Stomach (tissue), 9 donors: ENCODE data around the gene RERE. TPM values are rescaled to one million over a fixed set of nuclear protein-coding genes. Genes with fewer than 3 reads are reported as not detected.
A peak's percentile ranks its signal among the peaks of the same experiment; 100 is the strongest.

Source experiments
- DNase-seq, 2 donors: peaks; one replicate each; pipeline versions ENCODE4 v3.0.0 to v3.0.0-alpha.2; 2013 to 2019
- H3K27ac ChIP-seq, 5 donors: fragments of 200-600 bp in 4 of 5; sonication (generic) in 4 of 5; one replicate each; pipeline ENCODE4 v1.5.1; 2013 to 2019; ENCODE audit warnings: mild to moderate bottlenecking in 1 of 5, moderate library complexity in 1 of 5
- H3K27me3 ChIP-seq, 3 donors: fragments of 200-600 bp; sonication (generic); one replicate each; pipeline ENCODE4 v1.5.1; 2017 to 2019; ENCODE audit warnings: mixed run types in 1 of 3
- H3K36me3 ChIP-seq, 4 donors: fragments of 200-600 bp; sonication (generic); 1 replicate in 3 of 4; 2 replicates in 1 of 4; pipeline ENCODE4 v1.5.1; 2016 to 2019
- H3K4me1 ChIP-seq, 4 donors: fragments of 200-600 bp; sonication (generic); one replicate each; pipeline ENCODE4 v1.5.1; 2016 to 2019
- H3K4me3 ChIP-seq, 4 donors: fragments of 200-600 bp; sonication (generic) in 3 of 4; one replicate each; pipeline ENCODE4 v1.5.1; 2016 to 2019; ENCODE audit warnings: mild to moderate bottlenecking in 1 of 4
- H3K9me3 ChIP-seq, 4 donors: fragments of 200-600 bp; sonication (generic); one replicate each; pipeline ENCODE4 v1.5.1; 2016 to 2019
- CTCF ChIP-seq, 7 experiments: fragments of 450-650 bp in 4 of 7; fragments of 200-600 bp in 3 of 7; sonication (generic) in 3 of 7; IDR thresholded peaks; one replicate each; pipeline ENCODE4 v1.5.1; 2016 to 2019; ENCODE audit warnings: antibody characterized with exemption in 7 of 7, control low read depth in 2 of 7, mild to moderate bottlenecking in 1 of 7
- EP300 ChIP-seq: sonication (generic); formaldehyde crosslinking; IDR thresholded peaks from one replicate; pipeline ENCODE4 v1.6.1; 2017; ENCODE audit warnings: antibody characterized with exemption
- POLR2A ChIP-seq, 4 donors: fragments of 450-650 bp; IDR thresholded peaks; one replicate each; pipeline ENCODE4 v1.6.1; 2016; ENCODE audit warnings: antibody characterized with exemption in 4 of 4, control low read depth in 2 of 4, mild to moderate bottlenecking in 1 of 4, moderate library complexity in 1 of 4
- POLR2AphosphoS5 ChIP-seq, 3 donors: sonication (generic); formaldehyde crosslinking; IDR thresholded peaks; one replicate each; pipeline ENCODE4 v1.6.1; 2016; ENCODE audit warnings: antibody characterized with exemption in 3 of 3
- WGBS, 5 donors: extraction: QIAGEN DNeasy Blood & Tissue Kit in 3 of 5; methylation state at CpG; one replicate each; pipeline versions ENCODE4 v1.1.5 to v1.1.7; 2013 to 2018; 5-methylcytosine and 5-hydroxymethylcytosine counted together
- intact Hi-C: fragments of 100-400 bp; cut with DNase I; formaldehyde crosslinking; loops from one replicate; pipeline ENCODE4 v1.15.1; 2023; ENCODE audit warnings: low total_unique reads
- polyA plus RNA-seq, 3 donors: library from polyadenylated mRNA; stranded (reverse); fragments of 200-250 nt; gene quantifications; one replicate each; pipeline ENCODE4 v1.2.3, GENCODE V29; 2013
- total RNA-seq, 5 donors: library from RNA; depleted of rRNA; stranded (reverse); fragments of >200 nt; gene quantifications; one replicate each; pipeline versions ENCODE4 v1.1.0 to v1.2.3, GENCODE V29; 2014 to 2016
- donor health status: healthy with polysubstance abuse.
- donor health status: Bipolar disorder and iron deficiency.
- donor health status: healthy.

Gene RERE
- total and polyA plus RNA-seq, 8 donors, result 15.6 to 198 (median 79.3) TPM

GRCh38 chr1:8714173-8714572, 103.3 kb downstream of the RERE start:
- WGBS, 5 donors, result 96 to 99% (median 96%) methylated on average over 3 of the region's 3 CpGs
- H3K4me1 ChIP-seq, result peaks cover 12 to 62% (median 39%) of the 10 kb centered on the region in 4 donors
- H3K9me3 ChIP-seq, result no peaks in the 10 kb centered on the region
- no peaks in the 10 kb centered on the region for H3K36me3 ChIP-seq
- no peak for DNase-seq
- TF ChIP-seq EP300, result no peak
- TF ChIP-seq CTCF (IDR thresholded peaks at IDR 0.05), result no peak
- TF ChIP-seq POLR2AphosphoS5 (IDR thresholded peaks at IDR 0.05), result no peak
- no peak for TF ChIP-seq POLR2A (IDR thresholded peaks at IDR 0.05)
- intact Hi-C loops, result no loop called here
- H3K4me3 ChIP-seq, result no peak overlapping the region
- no peaks in the 10 kb centered on the region for H3K27me3 ChIP-seq
- peak overlapping the region in 1 of 5 donors; percentile 76 for H3K27ac ChIP-seq

GRCh38 chr1:8712413-8713231, 104.8 kb downstream of the RERE start:
- Histone ChIP-seq H3K4me1 (peaks cover 12 to 50% (median 35%) of the 10 kb centered on the region in 4 donors), H3K27me3 (no peaks in the 10 kb centered on the region), H3K9me3 (no peaks in the 10 kb centered on the region), H3K27ac (peak overlapping the region in 4 of 5 donors; percentile 56 to 76 (median 76)), H3K4me3 (no peak overlapping the region), H3K36me3 (no peaks in the 10 kb centered on the region)
- TF ChIP-seq CTCF (IDR thresholded peaks at IDR 0.05) (no peak), POLR2AphosphoS5 (IDR thresholded peaks at IDR 0.05) (peak in 2 of 3 donors; percentile 2 to 10)
- WGBS, 5 donors, result 4 to 8% (median 6%) methylated on average over 5 of the region's 5 CpGs
- intact Hi-C loops, result no loop called here
- DNase-seq, result peak in 1 of 2 donors; percentile 87

GRCh38 chr1:8711873-8712412, 105.5 kb downstream of the RERE start:
- 22 to 35% (median 29%) methylated on average over 4 of the region's 4 CpGs for WGBS, 5 donors
- Histone ChIP-seq H3K27ac (peak overlapping the region in 4 of 5 donors; percentile 56 to 76 (median 76)), H3K27me3 (no peaks in the 10 kb centered on the region), H3K36me3 (no peaks in the 10 kb centered on the region), H3K4me3 (no peak overlapping the region), H3K9me3 (no peaks in the 10 kb centered on the region), H3K4me1 (peaks cover 12 to 49% (median 36%) of the 10 kb centered on the region in 4 donors)
- intact Hi-C loops, result no loop called here
- DNase-seq, result no peak
- TF ChIP-seq EP300, result no peak
- TF ChIP-seq POLR2AphosphoS5 (IDR thresholded peaks at IDR 0.05), result no peak
- TF ChIP-seq CTCF (IDR thresholded peaks at IDR 0.05), result no peak
- no peak for TF ChIP-seq POLR2A (IDR thresholded peaks at IDR 0.05)

- H3K27me3 ChIP-seq, result no peaks in the 10 kb centered on the region
- H3K36me3 ChIP-seq, result no peaks in the 10 kb centered on the region
- H3K9me3 ChIP-seq, result no peaks in the 10 kb centered on the region
- WGBS, 5 donors, result 69 to 85% (median 76%) methylated on average over 5 of the region's 5 CpGs
- H3K4me1 ChIP-seq, result peaks cover 12 to 49% (median 36%) of the 10 kb centered on the region in 4 donors
- DNase-seq, result no peak
- no peak overlapping the region for H3K4me3 ChIP-seq
- TF ChIP-seq EP300, result no peak
- no peak for TF ChIP-seq CTCF (IDR thresholded peaks at IDR 0.05)
- TF ChIP-seq POLR2A (IDR thresholded peaks at IDR 0.05), result no peak
- H3K27ac ChIP-seq, result peak overlapping the region in 1 of 5 donors; percentile 75
- intact Hi-C loops, result no loop called here
Measured at GRCh38 chr1:8711151-8711550, 106.3 kb downstream of the RERE start.
